ENCODE data around the gene MB. TPM values are rescaled to one million over a fixed set of nuclear protein-coding genes. Genes with fewer than 3 reads are reported as not detected.

MB gene
- total RNA-seq, 1 donor from 2014 or later = 21.4 TPM

GRCh38 chr22:35593891-35594470 is 23.1 kb downstream of the MB start:
- no peak for DNase-seq

- DNase-seq = no peak
Measured at GRCh38 chr22:35593071-35593890, 23.8 kb downstream of the MB start.

- no peak for DNase-seq
Measured at GRCh38 chr22:35592418-35592967, 24.6 kb downstream of the MB start.

DNA sequence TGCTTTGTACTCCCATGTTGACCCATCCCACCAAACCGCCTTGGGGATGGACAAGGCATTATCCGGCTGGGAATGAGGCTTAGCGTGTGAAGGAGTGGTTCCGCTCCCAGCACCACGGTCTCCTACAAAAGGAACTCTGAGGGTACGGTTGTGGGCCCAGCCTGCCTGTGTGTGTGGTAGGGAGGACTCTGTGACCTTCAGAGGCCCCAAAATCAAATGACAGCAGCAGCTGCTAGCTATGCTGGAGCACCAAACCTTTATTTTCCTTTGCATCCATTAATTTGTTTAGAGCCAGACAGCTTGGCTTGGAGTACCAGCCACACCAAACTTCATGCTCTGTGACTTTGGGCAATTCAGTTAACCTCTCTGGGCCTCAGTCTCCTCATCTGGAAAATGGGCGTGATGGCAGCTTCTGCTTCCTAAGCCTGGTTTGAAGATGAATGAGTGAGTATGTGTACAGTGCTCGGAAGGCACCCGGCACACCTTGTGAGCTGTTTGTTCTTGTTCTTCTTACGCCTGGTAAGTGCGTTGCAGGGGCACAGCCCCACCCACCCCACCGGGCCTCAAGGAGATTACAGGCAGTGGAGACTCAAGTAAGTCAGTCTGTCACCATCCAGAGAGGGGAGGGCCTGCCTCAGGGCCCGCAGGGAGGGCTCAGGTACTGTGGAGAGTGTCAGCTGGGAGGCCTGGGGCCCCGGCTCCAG is 25.3 kb downstream of the MB start:
- no peak for DNase-seq

GRCh38 chr22:35590634-35591295 is 26.4 kb downstream of the MB start:
- no peak for DNase-seq

DNA sequence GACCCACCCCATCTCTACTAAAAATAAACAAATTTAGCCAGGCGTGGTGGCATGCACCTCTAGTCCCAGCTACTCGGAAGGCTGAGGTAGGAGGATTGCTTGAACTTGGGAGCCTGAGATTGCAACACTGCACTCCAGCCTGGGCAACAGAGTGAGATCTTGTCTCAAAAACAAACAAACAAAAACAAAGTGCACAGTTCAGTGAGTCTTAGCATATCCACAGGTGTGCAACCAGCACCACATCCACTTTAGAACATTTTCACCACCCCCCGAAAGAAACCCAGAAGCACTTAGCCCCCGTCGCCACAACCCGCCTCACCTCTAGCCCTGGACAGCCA is 27.4 kb downstream of the MB start:
- DNase-seq = no peak

- DNase-seq = no peak
Measured at GRCh38 chr22:35589071-35589755, 27.9 kb downstream of the MB start.

- no peak for DNase-seq
Measured at GRCh38 chr22:35587896-35588295, 29.2 kb downstream of the MB start.

DNA sequence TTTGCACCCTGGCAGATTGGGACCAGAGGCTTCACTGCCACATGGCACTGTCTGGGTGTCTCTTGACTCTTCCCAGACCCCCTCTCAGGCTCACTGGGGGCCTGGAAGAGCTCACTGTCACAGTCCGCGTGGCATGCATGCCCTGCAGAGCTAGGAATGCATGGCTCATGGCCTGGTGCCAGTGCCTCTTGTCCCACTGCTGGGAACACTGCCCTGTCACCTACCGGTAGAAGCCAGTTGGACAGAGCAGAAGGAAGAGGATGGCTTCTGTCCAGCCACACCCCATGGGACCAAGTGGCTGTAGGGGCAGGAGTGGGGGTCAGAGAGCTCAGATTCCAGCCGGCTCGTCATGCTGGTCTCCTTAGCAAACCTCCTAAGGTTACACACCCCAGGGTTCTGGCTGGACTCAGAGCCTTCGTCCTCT is 29.7 kb downstream of the MB start:
- DNase-seq = no peak

DNA sequence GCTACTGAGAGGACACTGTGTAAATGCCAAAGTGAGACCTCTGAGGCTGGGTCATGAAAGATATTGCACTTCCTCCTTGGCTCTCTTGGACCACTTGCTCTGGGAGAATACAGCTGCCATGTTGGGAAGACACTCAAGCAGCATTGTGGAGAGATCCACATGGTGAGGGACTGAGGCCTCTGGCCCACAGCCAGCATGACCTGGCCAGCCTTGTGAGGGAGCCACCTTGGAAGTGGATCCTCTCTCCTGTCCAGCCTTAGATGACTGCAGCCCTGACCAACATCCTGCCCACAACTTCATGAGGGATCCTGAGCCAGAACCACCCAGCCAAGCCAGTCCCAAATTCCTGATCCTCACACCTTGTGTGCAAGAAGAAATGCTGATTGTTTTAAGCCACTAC is 30.4 kb downstream of the MB start:
- no peak for DNase-seq

- no peak for DNase-seq
Measured at GRCh38 chr22:35582861-35583670, 34.1 kb downstream of the MB start.

GRCh38 chr22:35582218-35582860 is 34.8 kb downstream of the MB start:
- no peak for DNase-seq

- no peak for DNase-seq
Measured at GRCh38 chr22:35581023-35581413, 36.1 kb downstream of the MB start.

DNA sequence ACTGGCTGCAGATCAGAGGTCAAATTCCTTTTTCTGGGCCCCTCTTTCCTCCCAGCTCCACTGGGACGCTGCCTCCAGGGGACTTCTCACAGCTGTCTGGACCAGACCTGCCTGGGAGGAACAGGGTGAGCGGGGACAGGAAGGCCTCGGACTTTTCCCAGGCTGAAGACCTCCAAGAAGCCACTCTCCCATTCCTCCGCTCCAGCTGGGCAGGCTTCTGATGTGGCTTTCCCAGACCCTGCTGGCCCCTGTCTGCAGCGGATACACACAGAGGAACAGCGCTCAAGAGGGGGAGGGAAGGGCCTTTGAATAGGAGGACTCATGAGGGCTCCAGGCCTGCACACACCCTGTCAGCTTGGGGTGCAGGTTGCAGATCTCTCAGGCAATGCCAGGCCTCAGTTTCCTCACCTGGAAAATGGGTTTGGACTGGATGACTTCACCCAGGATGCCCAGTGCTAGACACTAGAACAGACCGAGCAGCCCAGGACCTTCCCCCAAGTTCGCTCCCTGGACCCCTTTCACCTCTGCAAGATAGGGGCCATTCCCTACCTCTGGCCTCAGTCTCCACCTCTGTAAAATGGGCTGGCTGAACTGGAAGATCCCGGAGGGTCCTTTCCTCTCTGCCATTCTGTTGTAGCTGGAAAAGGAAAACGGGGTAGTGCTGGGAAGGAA is 36.6 kb downstream of the MB start:
- DNase-seq = no peak

DNA sequence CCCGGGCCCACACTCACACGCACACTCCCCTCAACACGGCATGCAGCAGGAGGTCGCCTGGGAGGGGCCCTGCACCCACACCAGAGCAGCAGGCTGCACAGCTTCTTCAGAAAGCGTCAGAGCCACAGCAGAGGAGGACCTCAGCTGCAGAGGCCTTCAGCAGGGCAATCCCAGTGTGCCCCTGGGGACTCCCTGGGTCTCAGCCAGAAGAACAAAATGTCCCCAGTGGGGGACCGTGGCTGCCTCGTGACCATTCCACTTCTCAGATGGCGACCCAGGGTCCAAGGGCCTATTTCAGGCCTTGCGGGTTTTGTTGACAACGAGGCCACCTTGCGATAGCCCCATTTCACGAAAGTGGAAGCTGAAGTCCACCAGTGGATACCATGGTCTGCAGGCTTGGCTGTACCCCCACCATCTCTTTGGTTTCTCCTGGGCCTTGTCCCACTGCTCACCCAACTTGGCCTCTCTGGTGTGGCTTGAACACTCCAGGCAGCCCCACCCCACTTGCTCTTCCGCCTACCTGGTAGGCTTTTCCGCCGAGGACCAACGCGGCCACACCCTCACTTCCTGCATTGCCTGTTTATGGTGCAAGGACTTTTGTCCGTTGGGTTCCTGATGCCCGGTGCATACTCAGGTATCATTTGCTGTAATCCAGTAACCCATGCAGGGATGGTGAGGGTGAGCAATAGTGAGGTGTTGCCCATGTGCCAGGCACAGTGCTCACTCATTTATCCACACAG is 38.1 kb downstream of the MB start:
- DNase-seq = no peak

GRCh38 chr22:35577799-35578659 is 39.1 kb downstream of the MB start:
- no peak for DNase-seq

DNA sequence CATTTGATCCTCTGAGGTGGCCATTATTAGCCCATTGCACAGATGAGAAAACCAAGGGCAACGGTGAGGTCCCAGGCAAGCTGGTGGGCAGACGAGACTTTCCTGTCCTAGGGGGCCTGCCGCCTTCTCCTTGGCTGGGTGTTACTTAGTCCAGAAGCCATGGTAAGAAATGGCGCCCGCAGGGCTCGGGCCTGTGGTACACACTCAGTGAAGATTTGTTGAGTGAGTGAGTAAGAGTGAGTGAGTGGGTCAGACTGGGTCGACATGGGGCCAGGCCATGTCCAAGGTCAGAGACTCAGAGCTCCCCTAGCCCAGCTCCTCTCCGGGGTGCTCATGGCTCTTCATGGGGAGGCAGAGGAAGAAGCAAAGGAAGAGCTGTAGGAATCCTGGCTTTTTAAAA is 40.5 kb downstream of the MB start:
- DNase-seq = no peak

DNA sequence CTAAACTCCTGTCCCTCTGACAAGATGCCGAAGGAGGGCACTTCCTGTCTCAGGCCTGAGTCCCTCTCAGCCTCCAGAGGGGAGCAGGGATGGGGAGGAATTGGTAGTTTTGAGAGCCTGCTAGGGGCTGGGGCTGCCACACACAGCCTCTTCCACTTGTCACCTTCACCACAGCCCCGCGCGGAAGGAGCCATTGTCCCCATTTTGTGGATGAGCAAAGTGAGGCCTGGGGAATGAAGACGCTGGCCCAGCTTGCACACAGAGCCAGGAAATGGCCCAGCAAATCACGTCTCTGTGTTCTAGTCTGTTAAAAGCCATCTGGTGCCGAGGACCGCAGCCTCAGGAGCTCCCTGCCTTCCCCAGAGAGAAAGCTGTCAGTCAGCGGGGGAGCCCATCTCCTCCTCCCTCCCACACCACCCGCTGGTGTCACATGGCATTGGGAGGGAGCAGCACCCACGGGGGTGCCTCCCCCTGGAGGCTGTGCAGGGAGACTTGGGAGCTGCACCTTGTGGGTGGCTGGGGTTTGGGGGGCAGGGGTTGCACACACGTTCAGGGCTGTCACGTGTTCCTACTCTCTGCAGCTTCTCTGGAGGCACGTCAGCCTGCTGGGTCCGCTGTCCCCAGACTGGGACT is 41.9 kb downstream of the MB start:
- DNase-seq = no peak
